HEK293T (cell line): ENCODE data around the gene JAZF1.

Experiments used
- ARNT ChIP-seq: fragments of 450-650 bp; IDR thresholded peaks from 2 replicates; pipeline ENCODE4 v1.6.1; 2017; ENCODE audit warnings: mild to moderate bottlenecking
- BHLHE40 ChIP-seq: fragments of 450-650 bp; IDR thresholded peaks from 2 replicates; pipeline ENCODE4 v1.6.1; 2016; ENCODE audit warnings: mild to moderate bottlenecking, moderate library complexity, borderline replicate concordance

DNA sequence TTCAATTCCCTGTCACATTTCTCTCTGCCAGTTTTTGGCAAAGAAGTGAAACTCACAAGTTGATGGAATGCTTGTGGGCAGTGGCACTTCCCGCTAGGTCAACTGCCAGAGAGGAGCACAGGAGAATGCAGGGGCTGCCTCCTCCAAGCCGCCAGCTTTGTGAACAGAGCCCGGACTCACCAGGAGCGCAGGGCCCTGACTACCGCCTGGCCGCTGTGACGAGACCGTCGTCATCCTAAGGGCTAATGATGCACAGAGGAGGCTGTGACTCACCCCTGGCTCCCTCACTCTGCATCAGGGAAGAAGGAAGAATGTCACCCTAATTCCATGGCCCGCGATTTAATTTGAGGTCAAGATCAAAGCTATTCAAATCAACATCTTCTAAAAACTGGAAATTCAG lies 316.7 kb downstream of the JAZF1 start:
- no peak for TF ChIP-seq ARNT
- TF ChIP-seq BHLHE40: no peak
